A673 (cell line): ENCODE data around the gene HEXD. TPM values are rescaled to one million over a fixed set of nuclear protein-coding genes. Genes with fewer than 3 reads are reported as not detected.

Source experiments
- BruUV-seq: library from RNA; stranded (reverse); fragments of 400-500 nt; replicated peaks from 2 replicates; lab custom pipeline; 2021; lab: Mats Ljungman, UMichigan
- CTCF ChIA-PET: fragments of 300-600 bp; sonication (Branson Sonifier 250); formaldehyde crosslinking; loops from one replicate; lab custom pipeline; 2022; ENCODE audit warnings: antibody characterized with exemption; lab: Charles Lee
- POLR2A ChIA-PET: fragments of 300-600 bp; sonication (Branson Sonifier 250); formaldehyde crosslinking; loops from one replicate; lab custom pipeline; 2022; ENCODE audit warnings: antibody characterized with exemption; ENCODE audit not compliant: low non-redundant PET; lab: Charles Lee
- DNase-seq: peaks from one replicate; pipeline ENCODE4 v3.0.0-alpha.2; 2015; ENCODE audit warnings: low spot score
- H3K27ac ChIP-seq: fragments of 200-600 bp; sonication (generic); 2 replicates; pipeline ENCODE4 v1.5.1; 2016; ENCODE audit warnings: mixed run types, low read depth, mild to moderate bottlenecking, mixed read lengths, antibody characterized with exemption, low read length; ENCODE audit not compliant: poor library complexity, severe bottlenecking
- H3K27me3 ChIP-seq: fragments of 200-600 bp; sonication (generic); replicated peaks from 2 replicates; pipeline ENCODE4 v1.6.1; 2017; ENCODE audit warnings: mixed run types, low read depth, mild to moderate bottlenecking, mixed read lengths, antibody characterized with exemption, low read length; ENCODE audit not compliant: insufficient read depth, poor library complexity
- H3K36me3 ChIP-seq: fragments of 200-600 bp; sonication (generic); 2 replicates; pipeline ENCODE4 v1.6.1; 2016; ENCODE audit warnings: mixed run types, mild to moderate bottlenecking, mixed read lengths, antibody characterized with exemption, low read length; ENCODE audit not compliant: insufficient read depth, poor library complexity, severe bottlenecking
- H3K4me1 ChIP-seq: fragments of 200-600 bp; sonication (generic); 2 replicates; pipeline ENCODE4 v1.6.1; 2017; ENCODE audit warnings: mixed run types, mild to moderate bottlenecking, mixed read lengths, antibody characterized with exemption, low read length; ENCODE audit not compliant: insufficient read depth, poor library complexity, severe bottlenecking
- H3K4me3 ChIP-seq: fragments of 200-600 bp; sonication (generic); 2 replicates; pipeline ENCODE4 v1.5.1; 2016; ENCODE audit warnings: low read depth, mixed run types, mild to moderate bottlenecking, mixed read lengths, low read length; ENCODE audit not compliant: poor library complexity, severe bottlenecking
- H3K9me3 ChIP-seq: fragments of 200-600 bp; sonication (generic); 2 replicates; pipeline ENCODE4 v1.6.1; 2016; ENCODE audit warnings: mixed run types, low read depth, mild to moderate bottlenecking, mixed read lengths, antibody characterized with exemption, low read length; ENCODE audit not compliant: poor library complexity, severe bottlenecking
- EZH2 ChIP-seq: fragments of 200-600 bp; sonication (generic); IDR thresholded peaks from 2 replicates; pipeline ENCODE4 v1.6.1; 2017; ENCODE audit warnings: borderline replicate concordance, low read depth, mild to moderate bottlenecking, mixed read lengths, antibody characterized with exemption, low read length; ENCODE audit not compliant: poor library complexity, severe bottlenecking
- intact Hi-C: fragments of 100-400 bp; cut with micrococcal nuclease; formaldehyde crosslinking; loops from one replicate; pipeline ENCODE4 v1.10.0; 2022; ENCODE audit not compliant: unreplicated experiment
- total RNA-seq: library from RNA; stranded (reverse); gene quantifications from 2 replicates; pipeline ENCODE4 v1.2.3, GENCODE V29; 2021
- TF ChIP-seq, protein P1 (sequence below): fragments of 300-800, 200-600 bp; sonication (generic); conservative IDR thresholded peaks from 2 replicates; pipeline ENCODE4 v1.5.1; 2017; ENCODE audit warnings: low read depth, mild to moderate bottlenecking, antibody characterized with exemption, low read length, moderate library complexity, mixed read lengths

The HEXD gene
- total RNA-seq, 1 experiment from 2014 or later, result 20.1 TPM

DNA sequence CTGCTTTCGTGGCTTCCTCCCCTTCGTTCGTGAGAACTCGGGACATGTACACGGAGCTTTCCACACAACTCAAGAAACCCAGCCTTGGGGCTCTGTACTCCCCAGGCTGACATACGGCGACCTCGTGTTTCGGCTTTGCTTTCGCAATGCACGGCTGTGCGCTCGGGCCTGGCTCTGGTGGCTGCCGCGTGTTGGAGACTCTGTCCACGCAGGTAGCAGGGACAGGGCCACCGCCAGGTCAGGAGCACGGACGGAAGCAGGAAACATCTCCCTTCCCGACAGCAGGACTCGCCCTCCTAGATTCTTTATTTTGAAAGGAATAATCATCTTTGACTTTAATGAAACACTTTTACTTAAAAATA lies 29.2 kb upstream of the HEXD start:
- BruUV-seq, result no TSS peak
- Histone ChIP-seq H3K4me3 (no peak overlapping the region), H3K9me3 (no peaks in the 10 kb centered on the region), H3K27me3 (no peaks in the 10 kb centered on the region), H3K36me3 (no peaks in the 10 kb centered on the region), H3K27ac (no peak overlapping the region), H3K4me1 (no peaks in the 10 kb centered on the region)
- ChIA-PET CTCF (no interaction called here), POLR2A (no interaction called here)
- TF ChIP-seq, protein P1, sequence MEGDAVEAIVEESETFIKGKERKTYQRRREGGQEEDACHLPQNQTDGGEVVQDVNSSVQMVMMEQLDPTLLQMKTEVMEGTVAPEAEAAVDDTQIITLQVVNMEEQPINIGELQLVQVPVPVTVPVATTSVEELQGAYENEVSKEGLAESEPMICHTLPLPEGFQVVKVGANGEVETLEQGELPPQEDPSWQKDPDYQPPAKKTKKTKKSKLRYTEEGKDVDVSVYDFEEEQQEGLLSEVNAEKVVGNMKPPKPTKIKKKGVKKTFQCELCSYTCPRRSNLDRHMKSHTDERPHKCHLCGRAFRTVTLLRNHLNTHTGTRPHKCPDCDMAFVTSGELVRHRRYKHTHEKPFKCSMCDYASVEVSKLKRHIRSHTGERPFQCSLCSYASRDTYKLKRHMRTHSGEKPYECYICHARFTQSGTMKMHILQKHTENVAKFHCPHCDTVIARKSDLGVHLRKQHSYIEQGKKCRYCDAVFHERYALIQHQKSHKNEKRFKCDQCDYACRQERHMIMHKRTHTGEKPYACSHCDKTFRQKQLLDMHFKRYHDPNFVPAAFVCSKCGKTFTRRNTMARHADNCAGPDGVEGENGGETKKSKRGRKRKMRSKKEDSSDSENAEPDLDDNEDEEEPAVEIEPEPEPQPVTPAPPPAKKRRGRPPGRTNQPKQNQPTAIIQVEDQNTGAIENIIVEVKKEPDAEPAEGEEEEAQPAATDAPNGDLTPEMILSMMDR, result no peak
- no peak for TF ChIP-seq EZH2
- no peak for DNase-seq
- intact Hi-C loops, result no loop called here

DNA sequence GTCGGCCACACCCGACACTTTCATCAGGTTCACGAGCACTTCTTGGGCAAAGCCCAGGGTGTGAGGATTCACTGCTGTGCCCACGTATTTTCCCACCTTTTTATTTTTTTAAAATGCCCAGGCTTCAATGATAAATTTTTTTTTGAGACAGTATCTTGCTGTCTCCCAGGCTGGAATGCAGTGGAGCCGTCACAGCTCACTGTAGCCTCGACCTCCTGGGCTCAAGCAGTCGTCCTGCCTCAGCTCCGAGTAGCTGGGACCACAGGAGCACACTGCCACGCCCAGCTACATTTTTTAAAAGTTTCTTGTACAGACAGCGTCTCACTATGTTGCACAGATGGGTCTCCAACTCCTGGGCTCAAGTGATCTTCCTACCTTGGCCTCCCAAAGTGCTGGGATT lies 28.8 kb upstream of the HEXD start:
- Histone ChIP-seq H3K36me3 (no peaks in the 10 kb centered on the region), H3K9me3 (no peaks in the 10 kb centered on the region), H3K27ac (no peak overlapping the region), H3K4me3 (no peak overlapping the region), H3K27me3 (no peaks in the 10 kb centered on the region), H3K4me1 (no peaks in the 10 kb centered on the region)
- CTCF ChIA-PET, result no interaction called here
- BruUV-seq, result no TSS peak
- DNase-seq, result no peak
- intact Hi-C loops, result no loop called here
- POLR2A ChIA-PET, result no interaction called here
- TF ChIP-seq, protein P1, result no peak
- TF ChIP-seq EZH2, result no peak

DNA sequence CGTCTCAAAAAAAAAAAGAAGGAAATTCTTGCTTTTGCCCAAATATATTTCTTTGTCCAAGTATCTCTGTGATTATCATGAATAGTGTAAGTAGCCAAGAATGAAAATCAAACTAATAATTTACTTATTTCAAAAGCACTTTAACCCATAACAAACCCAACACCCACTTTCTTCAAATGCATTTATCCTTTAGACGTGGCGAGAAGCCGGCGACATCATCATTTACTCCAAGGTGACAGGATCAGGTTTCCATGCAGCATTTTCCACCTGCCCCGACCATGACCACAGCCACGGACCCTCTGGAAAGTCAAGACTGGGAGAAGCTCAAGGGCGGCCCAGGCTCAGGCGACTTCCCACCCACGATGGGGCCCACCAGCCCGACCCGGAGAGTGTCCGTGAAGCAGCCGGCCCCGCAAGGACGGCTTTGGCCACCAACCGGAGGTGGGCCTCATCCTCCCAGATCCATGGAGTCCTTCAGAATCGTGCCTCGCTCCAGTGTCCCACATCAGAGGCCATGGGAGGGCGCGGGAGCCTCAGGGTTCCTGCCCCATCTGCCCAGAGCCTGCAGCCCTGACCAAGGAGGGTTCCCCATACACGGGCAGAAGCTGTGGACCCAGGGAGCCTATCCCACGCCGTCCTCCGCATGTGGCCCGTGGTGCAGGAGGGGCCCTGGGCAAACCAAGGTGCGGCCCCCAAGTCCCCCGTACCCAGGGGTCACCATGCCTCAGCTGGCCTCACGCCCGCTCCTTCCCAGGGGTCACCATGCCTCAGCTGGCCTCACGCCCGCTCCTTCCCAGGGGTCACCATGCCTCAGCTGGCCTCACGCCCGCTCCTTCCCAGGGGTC lies 27.9 kb upstream of the HEXD start:
- POLR2A ChIA-PET, result no interaction called here
- BruUV-seq, result no TSS peak

More for the DNA sequence above, 27.9 kb upstream of the HEXD start:
- CTCF ChIA-PET, result no interaction called here
- H3K4me1 ChIP-seq, result no peaks in the 10 kb centered on the region
- intact Hi-C loops, result no loop called here
- no peak overlapping the region for H3K27ac ChIP-seq
- H3K9me3 ChIP-seq, result no peaks in the 10 kb centered on the region
- no peak overlapping the region for H3K4me3 ChIP-seq
- H3K27me3 ChIP-seq, result no peaks in the 10 kb centered on the region
- DNase-seq, result no peak
- no peaks in the 10 kb centered on the region for H3K36me3 ChIP-seq
- TF ChIP-seq EZH2, result no peak
- TF ChIP-seq, protein P1, result no peak
